ENCODE results near the gene SPA17. TPM values are rescaled to one million over a fixed set of nuclear protein-coding genes. Genes with fewer than 3 reads are reported as not detected.

The SPA17 gene
- total RNA-seq, 6 donors from 2014 or later, result 3.6 to 28.0 (median 7.6) TPM

DNA sequence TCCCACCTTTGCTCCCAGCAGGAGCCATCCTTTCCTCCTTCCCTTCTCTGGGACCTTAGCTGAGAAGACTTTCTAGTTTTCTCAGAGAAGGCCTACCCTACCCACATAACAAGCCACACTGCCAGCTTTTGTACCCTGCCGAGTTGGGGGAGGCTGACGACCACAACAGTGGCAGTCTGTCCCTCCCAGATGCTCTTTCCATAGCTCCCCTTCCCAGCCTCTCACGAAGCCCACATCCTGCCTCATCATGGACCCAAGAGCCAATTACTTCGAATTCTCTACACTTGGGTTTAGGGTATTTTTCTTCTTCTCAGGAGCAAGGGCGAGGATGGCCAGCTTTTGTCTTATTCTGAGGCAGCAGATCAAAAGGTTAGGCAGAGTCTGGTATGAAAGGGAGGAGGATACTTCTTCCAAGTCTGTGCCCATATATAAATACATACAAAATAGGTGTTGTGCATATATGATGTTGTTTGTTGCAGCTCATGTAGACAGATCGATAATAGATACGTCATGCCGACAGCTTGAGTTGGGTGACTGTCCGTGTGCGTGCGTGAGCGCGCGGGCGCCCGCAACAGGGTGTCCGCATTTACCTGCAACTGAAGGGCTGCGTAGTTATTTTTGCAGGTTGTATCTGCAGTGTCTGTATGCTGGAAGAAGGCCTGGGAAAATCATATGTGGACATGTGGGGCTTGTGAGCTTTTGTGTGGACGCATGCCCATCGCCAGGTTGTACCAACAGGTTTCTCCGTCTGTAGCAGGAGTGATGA is 65.2 kb downstream of the SPA17 start:
- DNase-seq, result peak in 1 of 2 donors; percentile 81
- 84 to 88% methylated on average over 21 of the region's 21 CpGs for WGBS, 2 donors
- no peaks in the 10 kb centered on the region for H3K9me3 ChIP-seq
- TF ChIP-seq POLR2AphosphoS5 (IDR thresholded peaks at IDR 0.05) (no peak), EP300 (IDR thresholded peaks at IDR 0.05) (no peak), POLR2A (IDR thresholded peaks at IDR 0.05) (no peak), CTCF (IDR thresholded peaks at IDR 0.05) (no peak)
- peak overlapping the region in 2 of 4 donors; percentile 75 to 82 for H3K4me3 ChIP-seq
- peak overlapping the region in 1 of 4 donors; percentile 77 for H3K27ac ChIP-seq
- H3K27me3 ChIP-seq, result no peaks in the 10 kb centered on the region
- H3K4me1 ChIP-seq, result peaks cover 10 to 25% (median 17%) of the 10 kb centered on the region in 4 donors
- ATAC-seq (ENCODE audit: low FRiP score in 2 of 2), result no peak
- no peaks in the 10 kb centered on the region for H3K36me3 ChIP-seq

GRCh38 chr11:124739479-124740276 is 66.0 kb downstream of the SPA17 start, which contains the start of gene NRGN:
Gene NRGN, plus strand, starts transcription at chr11:124739942. Its CDS starts 143 bp downstream, at chr11:124740085.
- Histone ChIP-seq H3K9me3 (no peaks in the 10 kb centered on the region), H3K27me3 (no peaks in the 10 kb centered on the region), H3K27ac (peak within 1 kb of the TSS; percentile 47 to 78 (median 66)), H3K36me3 (no peaks in the 10 kb centered on the region), H3K4me3 (peak within 1 kb of the TSS; percentile 62 to 82 (median 76)), H3K4me1 (peaks cover 10 to 25% (median 17%) of the 10 kb centered on the region in 4 donors)
- DNase-seq (peak; percentile 94 to 96), ATAC-seq (ENCODE audit: low FRiP score in 2 of 2) (peak; percentile 96 to 98)
- 3 to 4% methylated on average over 25 to 49 of the region's 59 CpGs for WGBS, 2 donors
- TF ChIP-seq POLR2A (IDR thresholded peaks at IDR 0.05) (peak in 1 of 4 donors; percentile 60), CTCF (IDR thresholded peaks at IDR 0.05) (peak in 1 of 6 experiments; percentile 4), EP300 (IDR thresholded peaks at IDR 0.05) (no peak), POLR2AphosphoS5 (IDR thresholded peaks at IDR 0.05) (peak in 1 of 2 donors; percentile 60)

- peaks cover 10 to 29% (median 19%) of the 10 kb centered on the region in 4 donors for H3K4me1 ChIP-seq
- ATAC-seq (ENCODE audit: low FRiP score in 2 of 2) (peak; percentile 58 to 73), DNase-seq (peak; percentile 65 to 87)
- peak; percentile 66 to 85 (median 72) for TF ChIP-seq CTCF (IDR thresholded peaks at IDR 0.05)
- no peak for TF ChIP-seq POLR2AphosphoS5 (IDR thresholded peaks at IDR 0.05)
- H3K4me3 ChIP-seq, result peak overlapping the region; percentile 62 to 82 (median 76)
- H3K9me3 ChIP-seq, result no peaks in the 10 kb centered on the region
- H3K27me3 ChIP-seq, result no peaks in the 10 kb centered on the region
- peak overlapping the region; percentile 47 to 78 (median 66) for H3K27ac ChIP-seq
- 2 to 3% methylated on average over 23 to 27 of the region's 37 CpGs for WGBS, 2 donors
- no peaks in the 10 kb centered on the region for H3K36me3 ChIP-seq
Observed at GRCh38 chr11:124740277-124740882, 66.7 kb downstream of the SPA17 start.

- no peak for ATAC-seq (ENCODE audit: low FRiP score in 2 of 2)
- Histone ChIP-seq H3K27me3 (no peaks in the 10 kb centered on the region), H3K27ac (no peak overlapping the region), H3K36me3 (no peaks in the 10 kb centered on the region), H3K9me3 (no peaks in the 10 kb centered on the region), H3K4me3 (no peak overlapping the region), H3K4me1 (peaks cover 27 to 51% (median 38%) of the 10 kb centered on the region in 4 donors)
- DNase-seq, result no peak
- 89 to 91% methylated on average over 2 of the region's 2 CpGs for WGBS, 2 donors
- TF ChIP-seq EP300 (IDR thresholded peaks at IDR 0.05) (no peak), POLR2A (IDR thresholded peaks at IDR 0.05) (no peak), CTCF (IDR thresholded peaks at IDR 0.05) (no peak), POLR2AphosphoS5 (IDR thresholded peaks at IDR 0.05) (no peak)
Observed at GRCh38 chr11:124742555-124742954, 68.9 kb downstream of the SPA17 start.
